Smooth muscle cell (in vitro differentiated cells): Measurements from ENCODE around the gene IFT74. TPM values are rescaled to one million over a fixed set of nuclear protein-coding genes. Genes with fewer than 3 reads are reported as not detected.

ENCODE experiments used
- DNase-seq: peaks from one replicate; lab custom pipeline; 2025; ENCODE audit not compliant: unreplicated experiment; lab: John Stamatoyannopoulos, UW
- H2AFZ ChIP-seq: fragments of 200-600 bp; sonication (generic); 2 replicates; pipeline ENCODE4 v1.6.0; 2016; ENCODE audit warnings: antibody characterized with exemption, low read depth, mild to moderate bottlenecking
- H3F3A ChIP-seq: fragments of 200-600 bp; sonication (generic); 2 replicates; pipeline ENCODE4 v1.6.0; 2017; ENCODE audit warnings: antibody characterized with exemption, low read depth
- H3K27ac ChIP-seq: fragments of 200-600 bp; sonication (generic); 2 replicates; pipeline ENCODE4 v1.5.1; 2016; ENCODE audit warnings: low read depth, mild to moderate bottlenecking
- H3K27me3 ChIP-seq: fragments of 200-600 bp; sonication (generic); 2 replicates; pipeline ENCODE4 v1.6.1; 2016; ENCODE audit warnings: low read depth, mild to moderate bottlenecking
- H3K36me3 ChIP-seq: fragments of 200-600 bp; sonication (generic); 2 replicates; pipeline ENCODE4 v1.5.1; 2016; ENCODE audit warnings: low read depth
- H3K4me1 ChIP-seq: fragments of 200-600 bp; sonication (generic); 2 replicates; pipeline ENCODE4 v1.5.1; 2016; ENCODE audit warnings: low read depth
- H3K4me2 ChIP-seq: fragments of 200-600 bp; sonication (generic); 2 replicates; pipeline ENCODE4 v1.6.0; 2016; ENCODE audit warnings: mild to moderate bottlenecking
- H3K4me3 ChIP-seq: fragments of 200-600 bp; sonication (generic); 2 replicates; pipeline ENCODE4 v1.5.1; 2016; ENCODE audit warnings: mild to moderate bottlenecking
- H3K79me2 ChIP-seq: fragments of 200-600 bp; sonication (generic); 2 replicates; pipeline ENCODE4 v1.6.0; 2016; ENCODE audit warnings: low read depth, mild to moderate bottlenecking
- H3K9ac ChIP-seq: fragments of 200-600 bp; sonication (generic); 2 replicates; pipeline ENCODE4 v1.6.0; 2016; ENCODE audit warnings: low read depth
- H3K9me3 ChIP-seq: fragments of 200-600 bp; sonication (generic); replicated peaks from 2 replicates; pipeline ENCODE4 v1.5.1; 2016; ENCODE audit warnings: low read depth
- H4K20me1 ChIP-seq: fragments of 200-600 bp; sonication (generic); 2 replicates; pipeline ENCODE4 v1.6.0; 2016; ENCODE audit warnings: low read depth
- CTCF ChIP-seq: fragments of 200-600 bp; sonication (generic); IDR thresholded peaks from 2 replicates; pipeline ENCODE4 v1.5.1; 2017; ENCODE audit warnings: borderline replicate concordance, mild to moderate bottlenecking, antibody characterized with exemption; ENCODE audit not compliant: insufficient read depth, poor library complexity, severe bottlenecking
- WGBS: methylation state at CpG from one replicate; pipeline ENCODE4 v1.1.7; 2016; ENCODE audit warnings: low lambda C conversion rate; 5-methylcytosine and 5-hydroxymethylcytosine counted together
- polyA plus RNA-seq: library from polyadenylated mRNA; unstranded; fragments of >200 nt; fragmentation: Nextera tagmentation; extraction: Ambion mirVana; gene quantifications from 2 replicates; pipeline ENCODE4 v1.2.1, GENCODE V29; 2016
- total RNA-seq: library from RNA; depleted of rRNA; stranded (reverse); fragments of >200 nt; gene quantifications from 2 replicates; pipeline ENCODE4 v1.2.3, GENCODE V29; 2014

The IFT74 gene
- total and polyA plus RNA-seq, 2 experiments from 2014 or later, result 10.9 to 12.5 TPM

DNA sequence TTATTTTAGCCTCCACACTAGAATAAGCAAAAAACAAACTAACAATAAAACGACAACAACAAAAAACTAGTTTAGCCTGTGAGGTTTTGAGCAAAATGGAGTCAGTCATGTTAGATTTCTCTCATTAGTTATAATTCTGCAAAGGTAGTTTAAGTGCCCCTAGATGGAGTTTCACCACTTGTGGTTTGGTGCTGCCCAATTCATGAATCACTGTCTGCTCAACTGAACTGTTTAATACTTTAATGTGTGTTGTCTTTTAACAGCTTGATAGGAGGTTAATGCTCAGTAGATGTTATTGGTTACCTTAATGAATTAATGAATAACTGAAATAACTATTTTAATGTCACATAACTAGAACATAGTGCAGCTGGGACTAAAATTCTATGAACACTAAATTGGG, 5.7 kb upstream of the IFT74 start:
- peaks cover 15% of the 10 kb centered on the region for H3K4me1 ChIP-seq
- H2AFZ ChIP-seq, result no peak overlapping the region
- no peak overlapping the region for H3K4me3 ChIP-seq
- H3K9me3 ChIP-seq, result no peaks in the 10 kb centered on the region
- no peak overlapping the region for H3K4me2 ChIP-seq
- H3F3A ChIP-seq, result peaks cover 4% of the 10 kb centered on the region
- no peaks in the 10 kb centered on the region for H3K36me3 ChIP-seq
- no peak for TF ChIP-seq CTCF
- H3K27me3 ChIP-seq, result no peaks in the 10 kb centered on the region
- WGBS, result 100% methylated on average over 1 of the region's 1 CpG
- no peak for DNase-seq
- H3K9ac ChIP-seq, result no peak overlapping the region
- H3K79me2 ChIP-seq, result peaks cover 15% of the 10 kb centered on the region
- no peak overlapping the region for H3K27ac ChIP-seq
- peaks cover under 1% of the 10 kb centered on the region for H4K20me1 ChIP-seq

DNA sequence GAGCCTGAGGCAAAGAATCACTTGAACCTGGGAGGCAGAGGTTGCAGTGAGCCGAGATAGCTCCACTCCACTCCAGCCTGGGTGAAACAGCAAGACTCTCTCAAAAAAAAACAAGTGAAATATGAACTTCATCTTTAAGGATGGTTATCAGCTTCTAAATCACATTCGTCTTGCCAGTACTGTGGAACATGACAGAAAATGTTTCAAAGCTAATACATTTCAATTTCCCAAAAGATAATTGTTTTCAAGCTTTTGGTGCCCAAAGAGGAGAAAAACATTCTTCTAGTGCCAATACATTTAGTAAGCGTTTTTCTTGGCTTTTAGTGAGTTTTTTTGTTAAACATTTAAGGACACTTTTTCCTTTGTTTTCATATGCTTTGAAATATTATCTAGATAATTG, 4.4 kb upstream of the IFT74 start:
- DNase-seq, result no peak
- H2AFZ ChIP-seq, result no peak overlapping the region
- H3K36me3 ChIP-seq, result no peaks in the 10 kb centered on the region
- H3K9ac ChIP-seq, result no peak overlapping the region
- no peak overlapping the region for H3K4me3 ChIP-seq
- no peak for TF ChIP-seq CTCF
- no peaks in the 10 kb centered on the region for H3K27me3 ChIP-seq
- no peaks in the 10 kb centered on the region for H4K20me1 ChIP-seq
- no peak overlapping the region for H3K27ac ChIP-seq
- no peaks in the 10 kb centered on the region for H3K9me3 ChIP-seq
- H3K4me2 ChIP-seq, result no peak overlapping the region
- 88% methylated on average over 3 of the region's 3 CpGs for WGBS
- H3F3A ChIP-seq, result peaks cover 4% of the 10 kb centered on the region
- peaks cover 4% of the 10 kb centered on the region for H3K79me2 ChIP-seq
- H3K4me1 ChIP-seq, result peaks cover 11% of the 10 kb centered on the region

- Histone ChIP-seq H3K4me2 (no peak overlapping the region), H3K79me2 (peaks cover 12% of the 10 kb centered on the region), H3K27me3 (no peaks in the 10 kb centered on the region), H3K27ac (no peak overlapping the region), H3K9ac (no peak overlapping the region), H3K4me3 (no peak overlapping the region), H4K20me1 (no peaks in the 10 kb centered on the region), H3K9me3 (no peaks in the 10 kb centered on the region), H3F3A (peaks cover 4% of the 10 kb centered on the region), H3K36me3 (no peaks in the 10 kb centered on the region), H3K4me1 (peaks cover 14% of the 10 kb centered on the region), H2AFZ (peak overlapping the region; percentile 5)
- TF ChIP-seq CTCF, result no peak
- no peak for DNase-seq
- 80% methylated on average over 3 of the region's 3 CpGs for WGBS
Observed at GRCh38 chr9:26954050-26954508, 2.1 kb upstream of the IFT74 start.

GRCh38 chr9:26955222-26955903, 849 bp upstream of the IFT74 start:
- WGBS, result 85% methylated on average over 4 of the region's 4 CpGs
- H3K27ac ChIP-seq, result peak overlapping the region; percentile 85
- peak overlapping the region; percentile 59 for H3K4me3 ChIP-seq
- no peaks in the 10 kb centered on the region for H3K27me3 ChIP-seq
- H3K4me1 ChIP-seq, result peaks cover 14% of the 10 kb centered on the region
- H3K4me2 ChIP-seq, result peak overlapping the region; percentile 85
- no peaks in the 10 kb centered on the region for H4K20me1 ChIP-seq
- H3K9ac ChIP-seq, result peak overlapping the region; percentile 87
- peak overlapping the region; percentile 84 for H2AFZ ChIP-seq
- peaks cover 4% of the 10 kb centered on the region for H3F3A ChIP-seq
- TF ChIP-seq CTCF, result no peak
- H3K9me3 ChIP-seq, result no peaks in the 10 kb centered on the region
- H3K36me3 ChIP-seq, result no peaks in the 10 kb centered on the region
- no peak for DNase-seq
- H3K79me2 ChIP-seq, result peaks cover 12% of the 10 kb centered on the region
